HG02678 (cell line): ENCODE data around the gene SUN2.

Source experiments
- ATAC-seq: cut with Tn5 transposase; IDR thresholded peaks from one replicate; pipeline ENCODE4 v1.9.1; 2021; ENCODE audit warnings: mild to moderate bottlenecking, moderate library complexity; ENCODE audit not compliant: unreplicated experiment

The SUN2 gene

GRCh38 chr22:38737302-38738060 lies 18.3 kb downstream of the SUN2 start:
- ATAC-seq: no peak

- no peak for ATAC-seq
Measured at GRCh38 chr22:38736257-38736570, 19.6 kb downstream of the SUN2 start.

- ATAC-seq: no peak
Measured at GRCh38 chr22:38735465-38736256, 20.1 kb downstream of the SUN2 start.

- no peak for ATAC-seq
Measured at GRCh38 chr22:38735126-38735464, 20.7 kb downstream of the SUN2 start.

- no peak for ATAC-seq
Measured at GRCh38 chr22:38734421-38735100, 21.2 kb downstream of the SUN2 start.

- ATAC-seq: no peak
Measured at GRCh38 chr22:38733724-38734381, 21.9 kb downstream of the SUN2 start.

- ATAC-seq: no peak
Measured at GRCh38 chr22:38733329-38733723, 22.5 kb downstream of the SUN2 start.

- ATAC-seq: no peak
Measured at GRCh38 chr22:38732251-38732815, 23.5 kb downstream of the SUN2 start.

- no peak for ATAC-seq
Measured at GRCh38 chr22:38731703-38732161, 24.1 kb downstream of the SUN2 start.

- no peak for ATAC-seq
Measured at GRCh38 chr22:38730411-38730871, 25.4 kb downstream of the SUN2 start.

- ATAC-seq: no peak
Measured at GRCh38 chr22:38729946-38730345, 25.9 kb downstream of the SUN2 start.

- ATAC-seq: no peak
Measured at GRCh38 chr22:38728871-38729796, 26.7 kb downstream of the SUN2 start.

GRCh38 chr22:38727530-38728451 lies 28.0 kb downstream of the SUN2 start:
- no peak for ATAC-seq

GRCh38 chr22:38727123-38727522 lies 28.7 kb downstream of the SUN2 start:
- ATAC-seq: no peak

GRCh38 chr22:38725900-38726655 lies 29.7 kb downstream of the SUN2 start:
- no peak for ATAC-seq

- ATAC-seq: no peak
Measured at GRCh38 chr22:38724926-38725571, 30.7 kb downstream of the SUN2 start.

GRCh38 chr22:38724176-38724575 lies 31.6 kb downstream of the SUN2 start:
- ATAC-seq: no peak

- ATAC-seq: no peak
Measured at GRCh38 chr22:38721551-38721950, 34.2 kb downstream of the SUN2 start.
